Keratinocyte (primary cell): Measurements from ENCODE around the gene UNC5A. TPM values are rescaled to one million over a fixed set of nuclear protein-coding genes. Genes with fewer than 3 reads are reported as not detected.

Source experiments
- DNase-seq: peaks from one replicate; pipeline ENCODE4 v3.0.0-alpha.2; 2011; ENCODE audit warnings: low read depth, missing footprints, low spot score
- FAIRE-seq: peaks from 2 replicates; lab custom pipeline; 2011; peaks lifted over from hg19 to GRCh38; lab: Jason Lieb, UNC
- H2AFZ ChIP-seq: 2 replicates; pipeline ENCODE4 v1.6.0; 2012; ENCODE audit warnings: low read length, control low read depth, inconsistent platforms; ENCODE audit not compliant: control insufficient read depth
- H3K27ac ChIP-seq: 2 replicates; pipeline ENCODE4 v1.5.1; 2011; ENCODE audit warnings: low read length; ENCODE audit not compliant: control insufficient read depth, insufficient read depth
- H3K27me3 ChIP-seq: 3 replicates; pipeline ENCODE4 v1.6.0; 2011; ENCODE audit warnings: low read length; ENCODE audit not compliant: control insufficient read depth, insufficient read depth; ENCODE audit errors: extremely low read depth
- H3K36me3 ChIP-seq, 2 experiments: 2 replicates in 1 of 2; 3 replicates in 1 of 2; pipeline ENCODE4 v1.5.1; 2011; ENCODE audit warnings: low read length in 2 of 2, mild to moderate bottlenecking in 1 of 2; ENCODE audit not compliant: control insufficient read depth in 2 of 2, insufficient read depth in 2 of 2; ENCODE audit errors: extremely low read depth in 1 of 2
- H3K4me1 ChIP-seq: 3 replicates; pipeline ENCODE4 v1.5.1; 2011; ENCODE audit warnings: low read length; ENCODE audit not compliant: control insufficient read depth, insufficient read depth; ENCODE audit errors: extremely low read depth
- H3K4me2 ChIP-seq: 3 replicates; pipeline ENCODE4 v1.6.0; 2011; ENCODE audit warnings: low read depth, low read length; ENCODE audit not compliant: control insufficient read depth, insufficient read depth; ENCODE audit errors: extremely low read depth
- H3K4me3 ChIP-seq, 3 experiments: fragments of 200-600 bp in 1 of 3; sonication (generic) in 1 of 3; 2 replicates in 2 of 3; 3 replicates in 1 of 3; pipeline ENCODE4 v1.5.1; 2011 to 2016; ENCODE audit warnings: low read length in 3 of 3, mild to moderate bottlenecking in 3 of 3, control low read depth in 2 of 3, inconsistent platforms in 1 of 3, low read depth in 1 of 3, mixed read lengths in 1 of 3, mixed run types in 1 of 3, moderate library complexity in 1 of 3; ENCODE audit not compliant: control insufficient read depth in 2 of 3, insufficient read depth in 2 of 3; ENCODE audit errors: extremely low read depth in 1 of 3
- H3K79me2 ChIP-seq: 2 replicates; pipeline ENCODE4 v1.6.0; 2012; ENCODE audit warnings: low read length; ENCODE audit not compliant: control insufficient read depth, insufficient read depth
- H3K9ac ChIP-seq: 3 replicates; pipeline ENCODE4 v1.6.0; 2011; ENCODE audit warnings: low read length; ENCODE audit not compliant: control insufficient read depth, insufficient read depth; ENCODE audit errors: extremely low read depth
- H3K9me1 ChIP-seq: 3 replicates; pipeline ENCODE4 v1.6.0; 2011; ENCODE audit warnings: low read length; ENCODE audit not compliant: control insufficient read depth, insufficient read depth; ENCODE audit errors: extremely low read depth
- H3K9me3 ChIP-seq: 2 replicates; pipeline ENCODE4 v1.5.1; 2012; ENCODE audit warnings: low read depth, low read length; ENCODE audit not compliant: control insufficient read depth
- H4K20me1 ChIP-seq: 3 replicates; pipeline ENCODE4 v1.6.0; 2011; ENCODE audit warnings: low read length; ENCODE audit not compliant: control insufficient read depth, insufficient read depth; ENCODE audit errors: extremely low read depth
- CTCF ChIP-seq, 3 experiments: IDR thresholded peaks in 1 of 3; conservative IDR thresholded peaks in 1 of 3; optimal IDR thresholded peaks in 1 of 3; 2 replicates in 2 of 3; 3 replicates in 1 of 3; pipeline versions ENCODE3 to v1.5.1; 2011; ENCODE audit warnings: low read length in 3 of 3, mild to moderate bottlenecking in 3 of 3, moderate library complexity in 2 of 3, control low read depth in 1 of 3, inconsistent platforms in 1 of 3; ENCODE audit not compliant: insufficient read depth in 2 of 3; ENCODE audit errors: extremely low read depth in 1 of 3
- EZH2 ChIP-seq: IDR thresholded peaks from one replicate; pipeline ENCODE4 v1.6.1; 2012; ENCODE audit warnings: inconsistent platforms, mild to moderate bottlenecking, low read length, moderate library complexity
- dilution Hi-C: fragments of 300-500 bp; cut with MboI; formaldehyde crosslinking; loops from one replicate; pipeline ENCODE4 v1.7.0; 2020; ENCODE audit warnings: low sequenced_read_pairs; ENCODE audit not compliant: extremely low pct_ligation_motif_present
- polyA plus RNA-seq, 5 experiments: library from polyadenylated mRNA; depleted of rRNA in 3 of 5; stranded (reverse) in 3 of 5; stranded (forward) in 1 of 5; unstranded in 1 of 5; fragments of >200 nt; gene quantifications; 1 replicate in 1 of 5; 2 replicates in 3 of 5; 3 replicates in 1 of 5; pipeline versions ENCODE4 v1.2.1 to v1.2.3, GENCODE V29; 2011 to 2012; ENCODE audit warnings: missing spikeins in 2 of 5, low read depth in 1 of 5, low replicate concordance in 1 of 5

The UNC5A gene
- polyA plus RNA-seq, 1 donor (not counting 4 experiments of a cell fraction or from before 2014, with no cell fraction given) = not detected

DNA sequence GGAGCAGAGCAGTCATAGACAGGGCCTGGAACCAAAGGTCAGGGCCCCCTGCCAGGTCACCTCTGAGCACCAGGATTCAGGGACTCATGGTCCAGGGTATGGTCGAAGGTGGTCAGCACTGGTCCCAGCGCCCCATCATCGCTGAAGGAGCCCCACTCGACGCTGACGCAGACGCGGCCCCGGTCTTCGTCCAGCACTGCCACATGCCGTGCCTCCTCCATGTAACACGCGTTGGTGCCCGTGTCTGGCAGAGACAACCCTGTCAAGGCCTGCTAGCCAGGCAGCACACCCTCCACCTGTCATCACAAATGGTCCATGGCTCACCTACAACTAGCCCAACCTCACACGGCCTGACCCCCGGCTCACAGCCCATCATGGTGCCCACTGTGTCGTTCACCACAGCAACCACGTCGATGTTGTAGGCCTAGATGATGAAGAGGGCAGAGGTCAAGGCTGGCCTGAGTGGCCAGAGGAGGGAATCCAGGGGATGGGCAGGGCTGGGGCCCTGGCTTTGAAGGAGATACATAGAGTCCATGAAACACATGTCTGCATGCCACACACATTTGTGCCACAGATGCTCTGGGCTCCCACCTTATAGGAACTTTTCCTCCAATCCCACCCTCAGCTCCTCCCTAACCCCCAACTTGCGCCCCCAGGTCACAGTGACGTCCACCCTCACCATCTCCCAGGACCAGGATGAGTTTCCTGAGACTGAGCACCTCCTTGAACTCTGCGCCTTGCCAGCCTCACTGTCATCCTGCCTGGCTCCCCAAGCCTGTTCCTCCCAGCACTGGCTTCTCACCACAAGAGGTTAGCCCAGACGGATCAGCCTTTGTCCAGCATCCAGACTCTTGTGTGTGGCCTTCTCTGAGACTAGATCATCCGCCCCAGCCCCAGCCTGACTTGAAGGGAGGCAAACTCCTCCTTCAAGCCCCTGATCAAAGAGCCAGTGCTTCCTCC lies 79.2 kb downstream of the UNC5A start:
- no peaks in the 10 kb centered on the region for H4K20me1 ChIP-seq
- dilution Hi-C loops = no loop called here
- H3K27me3 ChIP-seq = peaks cover 10% of the 10 kb centered on the region
- no peak overlapping the region for H3K4me2 ChIP-seq
- FAIRE-seq (no peak), DNase-seq (no peak)
- H3K79me2 ChIP-seq = no peaks in the 10 kb centered on the region
- H3K27ac ChIP-seq = no peak overlapping the region
- no peak overlapping the region for H3K9ac ChIP-seq
- no peaks in the 10 kb centered on the region for H3K36me3 ChIP-seq
- H2AFZ ChIP-seq = no peak overlapping the region
- H3K4me1 ChIP-seq = no peaks in the 10 kb centered on the region
- no peaks in the 10 kb centered on the region for H3K9me1 ChIP-seq
- no peaks in the 10 kb centered on the region for H3K9me3 ChIP-seq
- no peak for TF ChIP-seq CTCF (optimal IDR thresholded peaks at IDR 0.05 in 1 of 3, IDR thresholded peaks at IDR 0.05 in 1 of 3, conservative IDR thresholded peaks at IDR 0.05 in 1 of 3; ENCODE audit: extremely low read depth in 1 of 3, insufficient read depth in 2 of 3, low read length in 3 of 3)
- TF ChIP-seq EZH2 = no peak
- H3K4me3 ChIP-seq = no peak overlapping the region

DNA sequence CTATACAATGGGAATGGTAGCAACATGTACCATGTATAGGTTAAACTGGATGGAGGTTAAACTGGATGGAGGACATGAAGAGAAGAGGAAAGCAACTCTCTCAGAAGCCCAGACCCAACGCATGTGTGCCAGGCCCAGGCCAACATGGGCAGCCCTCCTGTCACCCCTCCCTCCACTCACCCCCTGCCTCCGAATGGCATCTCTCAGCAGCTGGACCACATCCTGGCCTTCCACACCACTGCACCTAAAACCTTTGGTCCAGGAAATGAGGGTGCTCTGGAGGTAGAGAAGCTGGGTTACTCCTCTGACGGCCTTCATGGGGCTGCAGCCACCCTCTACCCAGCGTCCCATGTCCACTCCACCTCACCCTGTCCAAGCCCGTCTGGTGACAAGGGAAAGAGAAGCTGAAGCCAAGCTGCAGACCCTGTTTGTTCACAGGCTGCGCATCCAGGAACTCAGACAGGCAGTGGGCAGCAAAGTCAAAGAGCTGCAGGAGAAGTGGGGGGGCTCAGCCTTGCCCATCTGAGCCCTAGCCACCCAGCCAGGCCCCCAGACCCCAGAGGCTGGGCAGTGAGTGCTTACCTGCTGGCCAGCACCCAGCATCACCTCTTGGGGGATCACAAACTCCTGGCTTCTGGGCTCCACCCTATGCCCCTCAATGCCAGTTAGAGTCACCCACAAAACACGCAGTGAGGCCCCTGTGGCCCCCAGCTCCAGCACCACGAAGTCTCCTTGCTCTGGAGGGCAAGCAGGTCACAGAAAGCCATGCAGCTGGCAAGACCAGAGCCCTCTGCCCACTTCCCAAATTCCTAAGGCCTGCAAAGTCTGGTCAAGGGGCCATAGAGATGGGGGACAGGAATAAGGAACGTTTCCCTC lies 80.3 kb downstream of the UNC5A start:
- H3K9me1 ChIP-seq = no peaks in the 10 kb centered on the region
- no peaks in the 10 kb centered on the region for H3K79me2 ChIP-seq
- peaks cover 10% of the 10 kb centered on the region for H3K27me3 ChIP-seq
- H3K4me3 ChIP-seq = no peak overlapping the region
- no peak overlapping the region for H2AFZ ChIP-seq
- FAIRE-seq (no peak), DNase-seq (no peak)
- H3K4me1 ChIP-seq = no peaks in the 10 kb centered on the region
- H3K27ac ChIP-seq = no peak overlapping the region
- H3K36me3 ChIP-seq = no peaks in the 10 kb centered on the region
- H3K9ac ChIP-seq = no peak overlapping the region
- H3K9me3 ChIP-seq = no peaks in the 10 kb centered on the region
- dilution Hi-C loops = no loop called here
- no peaks in the 10 kb centered on the region for H4K20me1 ChIP-seq
- TF ChIP-seq EZH2 (no peak), CTCF (optimal IDR thresholded peaks at IDR 0.05 in 1 of 3, IDR thresholded peaks at IDR 0.05 in 1 of 3, conservative IDR thresholded peaks at IDR 0.05 in 1 of 3; ENCODE audit: extremely low read depth in 1 of 3, insufficient read depth in 2 of 3, low read length in 3 of 3) (no peak)
- H3K4me2 ChIP-seq = no peak overlapping the region
